ENCODE results near the gene IL27RA.
A peak's percentile ranks its signal among the peaks of the same experiment; 100 is the strongest.

Gene IL27RA

GRCh38 chr19:14053500-14053899 lies 21.9 kb downstream of the IL27RA start:
- DNase-seq: no peak
- Histone ChIP-seq H3K36me3 (no peaks in the 10 kb centered on the region), H3K4me3 (ENCODE audit: low read depth, low read length) (no peak overlapping the region), H3K9me3 (no peaks in the 10 kb centered on the region), H3K27me3 (no peaks in the 10 kb centered on the region), H3K4me1 (no peaks in the 10 kb centered on the region)
- no peak for TF ChIP-seq CTCF (IDR thresholded peaks at IDR 0.05; ENCODE audit: low read depth, low read length)

DNA sequence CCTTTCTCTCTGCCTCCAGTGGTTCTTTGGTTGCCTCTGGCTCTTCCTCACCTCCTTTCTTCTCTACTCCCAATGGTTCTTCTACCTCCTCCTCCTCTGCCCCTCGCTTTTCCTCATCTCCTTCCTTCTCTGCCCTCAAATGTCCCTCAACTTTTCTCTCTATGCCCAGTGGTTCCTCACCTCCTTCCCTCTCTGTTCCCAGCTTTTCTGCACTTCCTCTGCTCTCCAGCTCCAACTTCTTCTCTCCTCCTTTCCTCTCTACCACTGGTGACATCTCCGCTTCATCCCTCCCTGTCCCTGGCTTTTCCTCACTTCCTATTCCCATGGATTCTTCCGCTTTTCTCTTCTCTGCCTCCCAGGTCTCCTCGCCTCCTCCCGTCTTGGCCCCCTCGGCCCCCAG lies 22.5 kb downstream of the IL27RA start:
- H3K4me3 ChIP-seq (ENCODE audit: low read depth, low read length): no peak overlapping the region
- no peaks in the 10 kb centered on the region for H3K9me3 ChIP-seq
- no peak for TF ChIP-seq CTCF (IDR thresholded peaks at IDR 0.05; ENCODE audit: low read depth, low read length)
- no peaks in the 10 kb centered on the region for H3K27me3 ChIP-seq
- DNase-seq: no peak
- H3K36me3 ChIP-seq: no peaks in the 10 kb centered on the region
- H3K4me1 ChIP-seq: no peaks in the 10 kb centered on the region

DNA sequence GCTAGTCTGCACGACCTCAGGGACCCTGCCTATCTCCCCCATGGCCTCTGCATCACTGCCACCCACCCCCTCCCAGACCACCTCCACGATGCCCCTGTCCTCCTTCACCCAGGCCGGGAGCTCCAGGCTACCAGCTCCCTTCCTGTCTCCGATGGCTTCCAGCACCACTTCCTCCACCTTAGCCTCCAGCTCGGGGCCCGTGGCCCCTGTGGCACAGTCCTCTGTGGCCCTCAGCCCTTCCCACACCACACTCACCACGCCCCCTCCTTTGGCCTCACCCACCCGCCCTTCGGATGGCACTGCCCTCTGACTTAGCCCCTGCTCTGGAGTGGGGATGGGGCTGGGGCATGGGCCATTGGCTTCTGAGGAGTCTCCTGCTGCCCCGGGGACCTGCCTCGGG lies 23.2 kb downstream of the IL27RA start:
- no peaks in the 10 kb centered on the region for H3K36me3 ChIP-seq
- H3K4me3 ChIP-seq (ENCODE audit: low read depth, low read length): no peak overlapping the region
- no peaks in the 10 kb centered on the region for H3K27me3 ChIP-seq
- no peaks in the 10 kb centered on the region for H3K4me1 ChIP-seq
- H3K9me3 ChIP-seq: no peaks in the 10 kb centered on the region
- no peak for DNase-seq
- TF ChIP-seq CTCF (IDR thresholded peaks at IDR 0.05; ENCODE audit: low read depth, low read length): no peak

DNA sequence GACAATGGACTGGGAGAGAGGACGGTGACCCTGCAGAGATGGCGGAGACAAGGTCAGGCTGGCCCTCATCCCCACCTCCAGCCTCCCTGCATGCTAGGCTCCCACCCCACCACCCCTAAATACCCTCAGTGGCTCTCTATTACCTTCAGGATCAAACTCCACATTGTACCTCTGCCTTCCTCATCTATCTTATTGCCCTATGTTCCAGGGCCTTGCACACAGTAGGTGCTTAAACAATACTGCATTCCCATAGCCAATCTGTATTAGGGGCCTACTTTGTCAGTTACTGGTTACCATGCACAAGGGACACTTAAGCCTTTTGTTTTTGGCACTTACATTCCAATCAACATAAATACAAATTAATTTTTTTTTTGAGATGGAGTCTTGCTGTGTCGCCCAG lies 23.8 kb downstream of the IL27RA start:
- Histone ChIP-seq H3K9me3 (no peaks in the 10 kb centered on the region), H3K27me3 (no peaks in the 10 kb centered on the region), H3K36me3 (no peaks in the 10 kb centered on the region), H3K4me1 (no peaks in the 10 kb centered on the region), H3K4me3 (ENCODE audit: low read depth, low read length) (no peak overlapping the region)
- DNase-seq: no peak
- TF ChIP-seq CTCF (IDR thresholded peaks at IDR 0.05; ENCODE audit: low read depth, low read length): no peak

- DNase-seq: no peak
- H3K36me3 ChIP-seq: no peaks in the 10 kb centered on the region
- H3K9me3 ChIP-seq: no peaks in the 10 kb centered on the region
- no peaks in the 10 kb centered on the region for H3K4me1 ChIP-seq
- no peak for TF ChIP-seq CTCF (IDR thresholded peaks at IDR 0.05; ENCODE audit: low read depth, low read length)
- no peak overlapping the region for H3K4me3 ChIP-seq (ENCODE audit: low read depth, low read length)
- H3K27me3 ChIP-seq: no peaks in the 10 kb centered on the region
These were observed 24.6 kb downstream of the IL27RA start for GRCh38 chr19:14056069-14056666.

GRCh38 chr19:14056741-14057356 lies 25.3 kb downstream of the IL27RA start:
- Histone ChIP-seq H3K4me3 (ENCODE audit: low read depth, low read length) (peak overlapping the region; percentile 40), H3K9me3 (no peaks in the 10 kb centered on the region), H3K36me3 (no peaks in the 10 kb centered on the region), H3K4me1 (no peaks in the 10 kb centered on the region), H3K27me3 (no peaks in the 10 kb centered on the region)
- DNase-seq: no peak
- no peak for TF ChIP-seq CTCF (IDR thresholded peaks at IDR 0.05; ENCODE audit: low read depth, low read length)

Measured in BE2C (cell line).